ENCODE data around the gene SENP1. TPM values are rescaled to one million over a fixed set of nuclear protein-coding genes. Genes with fewer than 3 reads are reported as not detected.

SENP1 gene
- total RNA-seq, 1 donor from 2014 or later: 42.0 TPM

DNA sequence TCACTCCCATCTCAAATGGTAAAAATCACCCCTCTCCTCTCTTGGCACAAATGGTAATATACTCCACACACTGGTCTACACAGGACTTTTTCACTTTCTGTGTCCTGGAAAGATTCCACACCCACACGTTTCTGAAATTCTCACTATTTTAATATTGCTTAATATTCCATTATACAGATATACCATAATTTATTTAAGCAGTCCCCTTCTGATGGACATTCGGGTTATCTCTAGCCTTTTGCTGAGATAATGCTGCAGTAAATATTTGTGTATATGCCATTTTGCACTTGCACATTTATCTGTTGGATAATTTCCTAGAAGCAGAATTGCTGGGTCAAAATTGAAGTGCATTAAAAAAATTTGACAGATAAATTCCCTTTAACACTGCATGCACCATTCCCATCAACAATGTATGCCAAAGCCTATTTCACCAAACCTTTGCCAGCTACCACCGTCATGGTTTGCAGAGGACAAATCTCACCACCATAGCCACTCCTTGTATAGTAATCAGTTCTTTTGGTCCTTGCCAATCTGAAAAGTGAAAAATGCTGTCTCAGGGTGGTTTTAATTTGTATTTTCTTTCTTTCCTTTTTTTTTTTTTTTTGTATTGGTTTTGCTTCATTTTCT, 86.1 kb downstream of the SENP1 start:
- intact Hi-C loops (cut with micrococcal nuclease): no loop called here

DNA sequence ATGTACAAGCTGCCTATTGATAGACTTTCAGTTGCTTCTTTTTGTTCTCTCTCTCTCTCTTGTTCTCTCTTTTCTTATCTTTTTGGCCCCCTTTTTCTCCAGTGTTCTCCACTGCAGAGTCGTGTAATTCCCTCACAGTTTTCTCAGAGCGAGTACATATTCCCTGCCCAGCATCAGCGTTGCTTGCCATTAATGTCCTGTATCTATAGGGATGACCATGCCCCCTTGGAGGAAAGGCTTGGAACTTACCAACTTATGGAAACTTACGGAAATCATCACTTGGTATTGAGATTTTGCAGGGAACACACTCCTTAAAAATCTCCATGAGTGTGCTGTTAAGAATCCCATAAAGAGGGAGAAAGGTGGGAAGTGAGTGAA, 87.3 kb downstream of the SENP1 start:
- intact Hi-C loops (cut with micrococcal nuclease): no loop called here

DNA sequence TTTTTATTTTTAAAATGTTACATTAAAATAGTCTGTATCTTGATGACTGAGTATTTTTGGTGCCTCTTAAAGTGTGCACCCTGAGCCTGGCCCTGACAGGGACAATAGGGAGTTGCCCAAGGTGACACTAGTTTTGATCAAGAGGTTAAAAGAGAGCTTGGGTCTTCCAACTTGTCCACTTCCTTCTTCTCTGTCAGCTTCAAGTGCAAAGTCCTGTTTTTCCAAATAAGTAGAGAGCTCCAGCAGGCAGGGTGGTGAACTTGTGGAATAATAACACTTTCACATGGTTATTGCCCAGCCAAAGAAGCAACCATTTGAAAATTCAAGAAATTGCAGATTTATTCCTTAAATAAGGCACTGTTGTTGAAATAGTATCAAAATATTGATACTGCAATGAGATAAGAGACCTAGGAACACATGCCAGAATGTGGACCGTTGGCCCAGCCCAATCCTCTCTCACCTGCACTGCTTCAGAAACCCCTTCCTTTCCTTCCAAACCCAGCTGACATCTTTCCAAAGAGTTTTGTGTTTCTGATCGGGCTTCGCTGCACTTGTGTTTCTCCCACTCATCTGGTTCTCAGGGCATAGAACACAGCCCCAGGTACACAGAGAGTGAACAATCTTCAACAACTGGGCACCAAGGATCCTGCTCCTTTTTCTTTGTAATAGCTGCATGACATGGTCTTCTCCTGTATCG, 87.8 kb downstream of the SENP1 start:
- intact Hi-C loops (cut with micrococcal nuclease): no loop called here

DNA sequence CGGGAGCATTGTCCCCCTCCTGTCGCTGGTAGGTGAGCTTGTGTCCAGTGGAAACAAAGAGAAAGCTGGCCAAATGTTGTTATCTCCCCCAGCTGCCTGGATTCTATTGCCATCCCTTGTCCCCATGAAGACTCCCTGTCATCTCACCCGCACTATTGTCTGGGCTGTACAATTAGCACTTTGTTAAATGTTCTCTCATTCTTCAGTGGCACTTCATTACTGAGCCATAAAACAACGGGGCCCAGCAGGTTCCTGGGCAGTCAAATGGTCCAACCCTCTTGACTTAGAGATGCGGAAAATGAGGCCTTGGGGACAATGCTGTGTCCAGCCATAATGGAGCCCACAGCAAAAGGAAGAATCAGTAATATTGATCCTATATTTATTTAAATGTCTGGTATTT, 88.4 kb downstream of the SENP1 start:
- intact Hi-C loops (cut with micrococcal nuclease): no loop called here

DNA sequence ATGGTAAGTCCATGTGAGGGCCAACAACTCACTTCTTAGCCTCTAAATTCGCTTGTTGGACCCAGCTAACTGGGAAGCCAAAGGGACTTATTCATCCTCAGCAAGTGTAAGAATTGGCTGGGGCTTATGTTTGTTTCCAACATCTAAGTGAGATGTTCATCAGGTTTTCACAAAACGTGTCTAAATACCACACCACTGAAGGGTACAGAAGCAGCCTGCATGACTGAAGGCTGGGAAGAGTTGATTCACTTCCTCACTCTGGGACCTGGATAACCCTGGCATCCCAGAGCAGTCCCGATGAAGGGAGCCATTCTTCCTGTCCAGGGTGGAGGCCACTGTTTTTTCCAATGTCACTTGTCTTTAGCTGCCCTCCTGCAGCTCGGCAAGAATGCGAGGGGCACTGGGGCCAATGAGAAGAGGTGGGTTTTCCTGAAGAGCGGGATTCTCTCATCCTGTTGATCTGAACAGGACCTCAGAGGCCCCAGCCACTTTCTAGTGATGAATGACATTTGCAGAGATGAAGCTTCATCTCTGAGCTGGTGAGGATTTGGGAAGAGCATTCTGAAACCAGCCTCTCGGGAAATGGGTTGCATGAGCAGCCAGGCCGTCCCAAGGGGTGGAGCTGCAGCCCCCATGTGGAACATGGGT, 89.4 kb downstream of the SENP1 start:
- intact Hi-C loops (cut with micrococcal nuclease): no loop called here

DNA sequence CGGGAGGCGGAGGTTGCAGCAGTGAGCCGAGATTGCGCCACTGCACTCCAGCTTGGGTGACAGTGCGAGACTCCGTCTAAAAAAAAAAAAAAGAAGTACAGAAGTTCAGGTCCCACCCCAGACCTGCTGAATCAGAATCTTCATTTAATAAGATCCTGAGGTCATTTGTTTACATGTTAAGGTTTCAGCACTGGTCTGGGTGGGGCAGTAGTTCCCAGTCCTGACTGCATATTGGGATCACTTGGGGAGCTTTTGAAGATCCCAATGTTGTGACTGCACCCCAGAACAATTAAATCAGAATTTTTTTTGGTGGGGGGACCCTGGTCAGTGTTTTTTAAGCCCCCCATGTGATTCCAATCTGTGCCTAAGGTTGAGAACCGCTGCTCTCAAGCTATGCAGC, 89.9 kb downstream of the SENP1 start:
- intact Hi-C loops (cut with micrococcal nuclease): no loop called here

DNA sequence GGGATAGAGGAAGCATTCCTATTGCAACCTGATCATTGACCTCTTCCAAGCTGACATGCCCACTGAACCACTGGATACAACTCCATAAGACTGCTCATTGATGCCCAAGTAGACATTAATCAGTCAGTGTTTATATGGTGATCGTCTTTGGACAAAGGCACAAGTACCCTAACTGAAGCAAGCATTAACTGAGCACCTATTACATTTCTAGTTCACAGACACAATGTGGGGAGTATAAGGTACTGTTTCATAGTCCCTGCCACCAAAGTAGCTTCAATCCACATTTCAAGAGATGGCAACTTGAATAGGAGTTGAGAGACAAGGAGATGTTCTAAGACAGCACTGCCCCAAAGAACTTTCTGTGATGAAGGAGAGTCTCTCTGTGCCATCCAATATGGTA, 90.8 kb downstream of the SENP1 start:
- intact Hi-C loops (cut with micrococcal nuclease): no loop called here

DNA sequence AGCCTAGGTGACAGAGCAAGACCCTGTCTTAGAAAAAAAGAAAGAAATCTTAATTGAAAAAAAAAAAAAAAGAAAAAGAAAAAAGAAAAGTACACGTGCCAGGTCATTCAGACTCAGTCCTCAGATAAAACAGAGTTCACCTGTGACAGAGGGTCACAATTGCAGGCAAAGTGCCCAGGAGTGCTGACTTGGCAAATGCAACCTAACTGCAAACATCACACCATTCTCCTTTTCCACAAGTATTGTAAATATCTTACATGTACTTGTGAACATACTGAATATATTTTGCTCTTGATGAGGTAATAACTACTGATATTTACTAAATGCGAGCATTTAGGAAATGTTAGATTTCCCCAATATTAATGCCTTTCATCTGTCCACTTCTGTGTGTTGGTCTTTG, 92.6 kb downstream of the SENP1 start:
- intact Hi-C loops (cut with micrococcal nuclease): no loop called here

DNA sequence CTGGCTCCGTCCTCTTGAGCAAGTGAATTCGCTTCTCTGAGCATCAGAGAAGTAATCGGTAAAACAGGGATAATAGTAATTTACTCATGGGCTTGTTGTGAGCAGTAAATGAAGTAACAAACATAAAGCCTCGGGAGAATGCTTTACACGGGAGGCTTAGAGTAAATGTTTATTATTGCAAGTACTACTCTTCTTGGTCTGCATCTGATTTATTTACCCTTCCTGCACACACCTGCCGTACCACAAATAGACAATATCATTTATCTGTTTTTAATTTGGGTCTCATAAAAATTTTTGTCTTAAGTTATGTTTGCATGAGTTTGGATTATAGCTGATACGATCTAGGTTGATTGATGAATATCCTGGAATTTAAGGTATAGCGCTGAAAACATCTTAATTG, 93.8 kb downstream of the SENP1 start:
- intact Hi-C loops (cut with micrococcal nuclease): no loop called here

DNA sequence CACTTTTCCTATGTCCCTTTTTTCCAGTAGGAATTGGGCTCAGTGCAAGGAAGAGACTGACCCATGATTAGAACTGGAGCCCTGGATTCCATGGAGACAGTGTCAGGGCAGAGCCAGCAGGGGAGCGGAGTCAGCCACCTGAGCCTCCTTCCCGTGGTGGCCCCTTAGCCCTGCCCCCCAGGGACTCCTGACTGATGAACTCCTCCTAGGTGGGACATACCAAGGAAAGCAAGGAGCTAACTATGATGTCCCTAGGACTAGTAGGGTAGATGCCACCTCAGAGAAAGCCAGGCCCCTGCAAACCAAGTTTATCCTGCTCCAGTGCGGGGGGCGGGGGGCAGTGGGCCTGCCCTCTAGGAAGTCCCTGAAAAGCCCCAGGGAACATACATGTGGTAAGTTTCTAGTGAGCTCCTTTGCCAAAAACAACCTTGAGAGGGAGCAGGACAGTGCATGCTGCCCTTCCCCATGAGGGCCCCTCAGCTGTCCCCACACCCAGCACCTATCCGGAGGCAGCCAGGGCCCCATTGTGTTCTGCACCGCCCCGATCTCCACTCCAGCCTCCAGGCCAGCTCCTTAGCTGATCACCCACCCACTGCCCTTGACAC, 95.4 kb downstream of the SENP1 start:
- intact Hi-C loops (cut with micrococcal nuclease): no loop called here

DNA sequence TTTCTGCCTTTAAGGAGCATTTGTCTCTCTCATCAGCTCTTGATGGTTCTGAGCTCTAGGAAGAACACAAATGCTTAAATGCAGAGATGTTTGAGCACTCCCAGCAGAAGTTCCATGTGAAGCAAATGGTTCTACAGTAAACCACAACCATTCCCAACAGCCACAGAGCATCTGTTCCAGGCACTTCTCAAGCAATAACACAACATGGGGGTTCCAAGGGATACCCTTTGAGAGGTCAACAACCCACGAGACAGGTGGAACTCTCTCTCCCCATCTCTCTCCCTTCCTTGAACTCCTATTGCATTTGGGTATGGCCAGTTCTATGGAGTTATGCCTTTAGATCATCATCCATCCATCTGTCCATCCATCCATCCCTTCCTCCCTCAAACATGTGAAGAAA, 96.4 kb downstream of the SENP1 start:
- intact Hi-C loops (cut with micrococcal nuclease): no loop called here

DNA sequence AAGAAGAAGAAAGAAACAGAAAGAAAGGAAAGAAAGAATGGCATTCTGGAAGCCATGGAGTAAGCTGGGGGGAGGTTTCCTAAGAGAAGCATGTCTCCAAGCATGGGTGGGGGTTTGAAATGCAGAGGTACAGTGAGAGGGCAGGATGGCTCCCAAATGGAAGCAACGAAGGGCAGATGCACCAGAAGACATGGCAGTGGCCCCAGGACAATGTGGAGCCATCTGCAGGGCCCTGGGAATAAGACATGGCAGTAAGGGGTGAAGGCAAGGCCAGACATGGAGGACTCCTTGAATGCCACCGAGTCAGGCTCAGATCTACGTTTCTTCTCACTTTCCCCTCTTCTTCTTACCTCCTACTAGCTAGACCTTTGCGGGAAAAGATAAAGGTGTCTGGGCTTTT, 96.9 kb downstream of the SENP1 start:
- intact Hi-C loops (cut with micrococcal nuclease): no loop called here

DNA sequence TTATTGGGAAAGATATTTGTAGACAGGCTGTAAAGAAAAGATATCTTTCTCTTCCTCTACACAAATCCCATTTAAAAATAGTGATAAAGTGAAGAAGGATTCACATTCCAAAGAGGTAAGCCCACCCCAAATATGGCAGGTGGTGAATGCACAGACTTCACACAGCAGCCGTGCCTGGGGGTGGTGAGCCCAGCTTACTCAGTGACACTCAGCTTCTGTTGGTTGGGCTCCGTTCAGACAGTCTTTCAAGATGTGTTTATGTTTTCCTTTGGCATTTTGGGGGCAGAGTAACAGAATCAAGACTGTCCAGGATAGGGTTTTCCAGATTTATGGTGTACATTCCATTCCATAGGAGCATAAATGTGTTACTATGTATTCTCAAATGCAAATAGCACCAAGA, 97.5 kb downstream of the SENP1 start:
- intact Hi-C loops (cut with micrococcal nuclease): no loop called here

DNA sequence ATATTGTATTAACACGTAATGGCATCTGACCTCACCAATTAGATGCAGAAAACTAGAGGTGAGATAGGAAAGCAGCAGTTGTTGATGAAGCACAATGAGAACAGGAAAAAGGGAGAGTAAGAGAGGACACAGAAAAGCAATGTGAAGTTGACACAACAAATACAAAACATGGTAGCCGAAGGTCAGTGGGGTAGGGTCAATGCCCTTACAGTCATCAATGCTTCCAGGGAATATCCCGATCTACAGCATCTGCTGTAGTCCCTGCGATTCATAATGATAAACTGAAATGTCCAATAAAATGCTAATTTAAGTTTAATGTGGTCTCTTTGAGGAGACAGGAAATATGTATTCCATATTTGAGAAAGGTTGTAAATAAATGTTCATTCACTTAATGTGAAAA, 98.7 kb downstream of the SENP1 start:
- intact Hi-C loops (cut with micrococcal nuclease): no loop called here

DNA sequence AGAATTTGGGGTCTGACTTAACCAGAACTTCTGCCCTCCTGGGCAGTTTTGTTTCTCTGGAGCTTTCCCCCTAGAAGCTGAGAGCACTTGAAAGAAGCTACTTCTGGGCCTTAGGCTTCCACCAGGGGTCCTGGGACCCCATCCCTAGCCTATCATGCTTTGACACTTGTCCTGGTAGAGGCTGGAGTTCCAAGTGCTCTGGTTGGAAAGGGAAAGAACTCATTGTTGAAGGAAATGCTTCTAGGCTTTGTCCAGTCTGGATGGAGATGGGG, 100.2 kb downstream of the SENP1 start:
- intact Hi-C loops (cut with micrococcal nuclease): no loop called here

DNA sequence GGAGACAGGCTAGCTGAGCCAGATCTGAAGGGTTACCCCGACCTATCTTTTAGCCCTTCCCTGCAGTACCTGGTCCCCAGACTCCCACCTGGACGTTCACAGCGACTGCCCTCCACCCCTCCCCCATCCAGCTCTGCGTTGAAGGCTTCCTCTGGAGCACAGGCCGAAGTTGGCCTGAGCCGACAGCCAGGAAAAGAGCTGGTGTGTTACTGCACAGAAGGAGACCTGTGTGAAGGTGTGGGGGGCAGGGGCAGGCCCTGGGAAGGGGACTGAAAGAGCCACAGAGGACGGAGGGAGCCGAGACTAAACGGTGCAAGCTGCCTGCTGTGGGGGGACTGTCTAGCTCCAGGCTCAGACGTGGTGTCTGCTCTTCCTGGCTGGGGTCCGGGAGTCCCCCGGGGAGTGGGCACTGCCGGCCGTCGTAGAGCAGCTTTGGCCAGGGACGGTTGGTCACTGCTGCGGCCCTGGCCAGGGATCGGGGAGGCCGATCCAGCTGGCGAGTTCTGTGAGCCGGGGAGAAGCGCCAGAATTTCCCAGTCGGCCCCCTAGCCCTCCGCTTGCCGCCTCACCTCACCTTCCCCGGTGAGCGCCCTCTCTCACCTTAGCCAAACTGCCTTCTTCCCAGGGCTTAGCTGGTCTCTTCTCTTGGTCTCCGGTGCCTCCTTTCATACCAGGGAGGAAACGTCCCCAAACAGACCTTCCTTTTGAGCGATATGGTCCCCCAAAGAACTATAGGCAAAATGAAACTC, 100.7 kb downstream of the SENP1 start:
- intact Hi-C loops (cut with micrococcal nuclease): no loop called here

DNA sequence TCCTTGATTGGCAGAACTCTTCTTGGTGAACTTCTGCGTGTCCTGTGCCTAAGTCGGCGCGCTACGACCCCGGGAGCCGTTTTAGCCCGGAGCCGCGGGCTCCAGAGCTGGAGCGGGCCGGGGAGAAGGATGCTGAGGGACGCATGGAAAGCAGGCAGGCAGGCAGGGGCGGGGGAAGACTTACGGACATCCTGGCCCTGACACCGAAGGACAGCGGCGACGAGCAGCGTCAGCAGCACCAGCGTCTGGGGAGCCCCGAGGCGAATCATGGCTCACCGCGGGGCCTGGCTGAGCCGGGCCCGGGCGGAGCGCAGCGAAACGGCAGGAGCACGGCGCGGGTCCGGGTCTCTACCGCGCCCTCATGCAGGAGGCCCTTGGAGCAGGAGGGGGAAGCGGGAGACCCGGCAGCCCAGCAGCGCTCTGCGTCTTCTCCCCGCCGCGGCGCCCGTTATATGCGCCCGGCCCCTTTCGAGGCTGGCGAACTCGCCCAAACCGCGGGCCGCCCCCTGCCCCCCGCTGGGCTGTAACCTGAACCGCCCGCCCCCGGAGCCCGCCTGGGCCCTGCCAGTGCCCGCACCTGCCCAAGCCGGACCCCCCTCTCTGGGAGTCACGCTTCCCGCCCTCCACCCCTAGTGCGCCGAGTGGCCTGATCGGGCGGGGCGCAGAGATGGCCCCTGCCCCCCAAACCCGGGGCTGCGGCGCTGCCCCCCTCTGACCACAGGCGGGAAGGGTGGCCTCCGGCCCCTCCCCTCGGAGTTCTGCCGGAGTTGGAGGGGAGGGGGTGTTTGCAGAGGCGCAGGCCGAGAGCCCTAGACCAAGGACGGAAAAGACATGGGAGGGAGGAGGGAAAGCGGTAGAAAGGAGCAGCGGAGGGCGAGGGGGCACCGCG, 101.6 kb downstream of the SENP1 start, which contains the start of gene COL2A1:
COL2A1 (minus strand) TSS at position 424 of the 889 bp plus-strand sequence; CDS start at position 269, 155 bp downstream.
- intact Hi-C loops (cut with micrococcal nuclease): loop anchor here (5.0 kb wide), 2 partner anchors 42 to 978 kb away; partner anchors contain the start of gene TMEM106C

DNA sequence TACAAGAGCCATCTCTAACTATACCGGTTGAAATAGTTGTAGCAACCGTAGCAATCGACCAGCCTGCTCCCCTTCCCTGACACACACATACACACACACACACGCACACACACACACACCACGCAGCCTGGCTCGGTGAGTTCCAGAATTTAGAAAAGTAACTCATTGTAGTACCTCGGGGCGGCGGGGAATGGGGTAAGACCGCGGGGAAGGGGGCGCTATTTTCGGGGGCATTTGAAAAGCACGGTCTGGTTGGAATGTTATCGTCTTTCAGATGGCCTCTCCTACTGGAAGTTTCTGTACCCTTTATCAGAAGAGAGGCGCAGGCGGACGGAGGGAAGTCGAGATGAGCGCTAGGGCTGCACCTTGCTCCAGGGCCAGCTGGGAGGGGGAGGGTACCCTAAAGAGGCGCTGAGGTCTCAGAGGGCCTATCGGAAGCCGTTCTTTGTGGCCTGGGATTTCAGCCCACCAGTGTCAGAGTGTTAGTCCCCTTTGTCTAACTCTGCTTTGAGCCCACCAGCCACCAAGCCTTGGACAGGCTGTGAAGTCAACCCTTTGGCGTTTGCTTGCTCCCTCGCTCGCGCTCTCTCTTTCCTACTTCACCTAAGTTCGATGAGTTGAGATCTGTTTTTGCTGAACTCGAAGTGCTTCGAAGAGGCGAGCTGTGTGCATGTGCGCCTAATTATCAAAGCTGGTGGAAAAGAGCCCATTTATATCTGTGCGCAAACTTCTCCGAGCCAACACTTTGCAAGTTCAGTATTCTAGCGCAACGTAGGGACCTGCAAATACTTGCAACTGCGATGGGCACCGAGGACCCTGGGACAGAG, 102.4 kb downstream of the SENP1 start:
- intact Hi-C loops (cut with micrococcal nuclease): loop anchor here (5.0 kb wide), 2 partner anchors 41 to 979 kb away; partner anchors contain the start of gene TMEM106C

DNA sequence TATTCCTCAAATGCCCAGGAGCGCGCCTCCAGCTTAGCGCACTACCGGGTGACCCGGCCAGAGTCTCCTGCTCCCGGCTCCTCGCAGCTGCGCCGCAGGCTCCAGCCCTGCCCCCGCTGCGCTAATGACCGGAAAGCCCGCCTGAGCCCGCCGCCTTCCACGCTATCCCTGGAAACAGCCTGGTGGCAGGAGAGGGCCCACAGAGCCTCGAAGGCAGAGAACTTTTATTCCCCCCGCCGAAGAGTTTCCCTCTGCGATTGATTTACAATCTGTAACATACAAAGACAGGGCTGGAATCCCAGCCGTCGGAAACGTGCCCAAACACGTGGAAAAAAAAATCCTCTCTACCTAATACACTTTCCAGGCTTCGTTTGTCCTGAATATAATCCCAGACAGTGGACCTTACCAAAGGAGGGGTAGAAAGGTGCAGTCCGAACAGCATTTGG, 103.1 kb downstream of the SENP1 start:
- intact Hi-C loops (cut with micrococcal nuclease): loop anchor here (5.0 kb wide), 2 partner anchors 40 to 980 kb away; partner anchors contain the start of gene TMEM106C

DNA sequence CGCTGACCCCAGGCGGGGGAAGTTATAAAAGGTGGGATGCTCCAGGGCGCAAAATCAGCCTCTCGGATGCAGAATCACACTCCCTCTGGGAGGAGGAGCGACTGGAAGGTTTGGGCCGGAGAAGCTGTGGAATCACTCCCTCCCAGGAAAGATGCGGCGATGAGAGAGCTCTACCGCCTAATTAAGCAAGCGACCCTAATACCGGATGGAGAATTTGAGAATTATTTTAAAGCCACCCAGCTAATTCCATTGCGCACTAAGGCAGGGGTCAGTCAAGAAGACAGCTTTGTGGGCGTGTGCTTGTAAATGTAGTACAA, 103.5 kb downstream of the SENP1 start:
- intact Hi-C loops (cut with micrococcal nuclease): loop anchor here (5.0 kb wide), 2 partner anchors 40 to 980 kb away; partner anchors contain the start of gene TMEM106C

All from T-helper 2 cell treated with Interferon-gamma antibody and Interleukin-4, amounts not matched to agents 100 ng/mL and 5 ng/mL, for 36 hours (primary cell).